Pancreas (tissue), 10 donors: ENCODE measurements around the gene PIMREG. TPM values are rescaled to one million over a fixed set of nuclear protein-coding genes. Genes with fewer than 3 reads are reported as not detected.

Experiments used
- ATAC-seq, 4 donors: fragments of 200-7000 bp; cut with Tn5 transposase; one replicate each; pipeline versions ENCODE4 v1.8.0 to v1.9.1; 2020; ENCODE audit warnings: mild to moderate bottlenecking in 4 of 4, moderate library complexity in 4 of 4
- DNase-seq, 6 donors: peaks; one replicate each; pipeline ENCODE4 v3.0.0-alpha.2; 2020
- FAIRE-seq: peaks from 2 replicates; lab custom pipeline; 2012; peaks lifted over from hg19 to GRCh38; lab: Jason Lieb, UNC
- H3K27ac ChIP-seq, 4 donors: fragments of 200-600 bp; sonication (generic); 1 replicate in 3 of 4; 2 replicates in 1 of 4; pipeline versions ENCODE4 v1.5.0 to v1.8.0; 2020
- H3K27me3 ChIP-seq, 4 donors: fragments of 200-600 bp; one replicate each; pipeline ENCODE4 v1.8.0; 2021
- H3K36me3 ChIP-seq, 3 donors: fragments of 200-600 bp; sonication (generic) in 1 of 3; one replicate each; pipeline versions ENCODE4 v1.5.0 to v1.8.0; 2020 to 2021
- H3K4me1 ChIP-seq, 3 donors: fragments of 200-600 bp; one replicate each; pipeline ENCODE4 v1.8.0; 2021
- H3K4me3 ChIP-seq, 4 donors: fragments of 200-600 bp; sonication (generic) in 2 of 4; one replicate each; pipeline versions ENCODE4 v1.5.0 to v1.8.0; 2020 to 2021
- H3K9me3 ChIP-seq, 4 donors: fragments of 200-600 bp; one replicate each; pipeline ENCODE4 v1.8.0; 2021
- WGBS, 2 donors: extraction: QIAGEN DNeasy Blood & Tissue Kit; methylation state at CpG; one replicate each; pipeline ENCODE4 v1.1.7; 2013; 5-methylcytosine and 5-hydroxymethylcytosine counted together
- intact Hi-C, 3 donors: fragments of 100-400 bp; cut with DNase I; formaldehyde crosslinking; loops; one replicate each; pipeline versions ENCODE4 v1.11.1 to v1.14.2; 2022
- polyA plus RNA-seq, 2 donors: library from polyadenylated mRNA; stranded (reverse); fragments of 200-250 nt; gene quantifications; one replicate each; pipeline ENCODE4 v1.2.3, GENCODE V29; 2013
- total RNA-seq, 6 donors: library from RNA; stranded (reverse); fragmentation: NEBNext Ultra II Directional in 4 of 6; extraction: Animal tissue kit (Norgen Biotek cat#: 25700) in 4 of 6; gene quantifications; one replicate each; pipeline versions ENCODE4 v1.2.1 to v1.2.4, GENCODE V29; 2021 to 2023
- TF ChIP-seq, protein P1 (sequence below), 4 donors: fragments of 200-600 bp; sonication (generic) in 3 of 4; IDR thresholded peaks; one replicate each; pipeline versions ENCODE4 v1.5.0 to v1.8.0; 2021; ENCODE audit warnings: antibody characterized with exemption in 4 of 4
- donor health status: healthy with polysubstance abuse.
- donor health status: DM: no; HTN: no; CAD: no; lungs with moderate emphysema.
- donor health status: DM: no; HTN: no; CAD: no.
- donor health status: control.
- donor health status: control.
- donor health status: Bipolar disorder and iron deficiency.
- donor health status: DM: yes; HTN: yes; CAD: no.
- donor health status: DM: no; HTN: no; CAD: no.
- donor health status: DM: no; HTN: no; CAD: no.
- donor health status: DM: yes; HTN: yes; CAD: no.

The PIMREG gene
- total and polyA plus RNA-seq, 8 donors = 0.09 to 0.50 (median 0.14) TPM; not detected in 4

DNA sequence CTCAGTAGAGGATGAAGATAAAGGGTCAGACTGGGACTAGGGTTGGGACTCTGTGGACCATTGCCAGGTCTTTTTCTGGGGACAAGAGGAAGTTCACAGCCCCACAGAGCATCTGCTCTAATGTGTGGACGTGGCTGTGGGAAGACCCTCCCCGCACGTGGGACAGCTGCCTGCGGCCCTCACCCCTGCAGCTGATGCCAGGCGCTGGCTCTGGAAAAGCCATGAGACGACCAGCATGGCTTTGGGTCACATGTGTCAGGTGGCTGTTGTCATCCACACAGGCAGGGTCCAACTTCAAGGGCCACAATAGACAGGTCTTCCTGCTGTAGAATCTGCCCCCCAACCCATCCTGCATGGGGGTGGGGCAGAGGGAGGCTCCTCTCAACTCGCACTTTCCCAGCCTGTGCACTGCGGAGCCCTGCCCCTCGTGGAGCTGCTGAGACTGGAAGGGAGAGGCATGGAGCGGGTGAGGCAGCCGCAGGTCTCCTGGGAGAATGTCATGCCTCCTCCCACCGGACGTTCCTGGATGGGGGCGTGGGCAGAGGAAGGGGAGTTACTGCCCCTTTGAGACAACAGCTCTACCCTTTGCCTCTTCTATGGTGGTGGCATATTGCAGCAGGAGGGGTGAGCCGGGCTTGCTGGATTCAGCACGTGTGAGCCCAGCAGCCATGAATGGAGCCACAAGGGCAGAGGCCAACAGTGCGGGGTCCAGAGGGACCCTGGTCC, 53.4 kb downstream of the PIMREG start:
- DNase-seq = peak in 3 of 6 donors; percentile 10 to 55 (median 41)
- Histone ChIP-seq H3K4me3 (no peak overlapping the region), H3K9me3 (no peaks in the 10 kb centered on the region), H3K36me3 (no peaks in the 10 kb centered on the region), H3K27me3 (no peaks in the 10 kb centered on the region), H3K27ac (no peak overlapping the region), H3K4me1 (no peaks in the 10 kb centered on the region)
- TF ChIP-seq, protein P1, sequence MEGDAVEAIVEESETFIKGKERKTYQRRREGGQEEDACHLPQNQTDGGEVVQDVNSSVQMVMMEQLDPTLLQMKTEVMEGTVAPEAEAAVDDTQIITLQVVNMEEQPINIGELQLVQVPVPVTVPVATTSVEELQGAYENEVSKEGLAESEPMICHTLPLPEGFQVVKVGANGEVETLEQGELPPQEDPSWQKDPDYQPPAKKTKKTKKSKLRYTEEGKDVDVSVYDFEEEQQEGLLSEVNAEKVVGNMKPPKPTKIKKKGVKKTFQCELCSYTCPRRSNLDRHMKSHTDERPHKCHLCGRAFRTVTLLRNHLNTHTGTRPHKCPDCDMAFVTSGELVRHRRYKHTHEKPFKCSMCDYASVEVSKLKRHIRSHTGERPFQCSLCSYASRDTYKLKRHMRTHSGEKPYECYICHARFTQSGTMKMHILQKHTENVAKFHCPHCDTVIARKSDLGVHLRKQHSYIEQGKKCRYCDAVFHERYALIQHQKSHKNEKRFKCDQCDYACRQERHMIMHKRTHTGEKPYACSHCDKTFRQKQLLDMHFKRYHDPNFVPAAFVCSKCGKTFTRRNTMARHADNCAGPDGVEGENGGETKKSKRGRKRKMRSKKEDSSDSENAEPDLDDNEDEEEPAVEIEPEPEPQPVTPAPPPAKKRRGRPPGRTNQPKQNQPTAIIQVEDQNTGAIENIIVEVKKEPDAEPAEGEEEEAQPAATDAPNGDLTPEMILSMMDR (IDR thresholded peaks at IDR 0.05) = no peak
- 57 to 65% methylated on average over 17 of the region's 17 CpGs for WGBS, 2 donors
- intact Hi-C loops = no loop called here
- ATAC-seq = no peak
- FAIRE-seq = no peak

DNA sequence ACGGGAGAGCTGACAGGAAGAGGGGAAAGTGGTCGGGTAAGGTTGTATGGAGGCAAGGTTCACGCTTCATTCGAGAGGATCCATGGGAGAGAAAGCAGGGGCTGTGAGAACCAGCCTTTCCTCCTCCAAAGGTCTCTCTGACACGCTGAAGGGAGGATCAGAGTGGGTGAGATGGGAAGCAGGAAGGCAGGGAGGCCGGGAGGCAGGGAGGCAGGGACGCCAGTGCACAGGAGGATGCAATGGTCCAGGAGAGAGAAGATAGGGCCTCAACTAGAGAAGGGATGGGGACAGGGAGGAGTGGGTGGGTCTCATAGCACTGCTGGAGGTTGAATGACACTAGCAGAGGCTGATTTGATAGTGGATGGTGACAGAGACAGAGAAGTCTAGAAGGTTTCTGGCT, 54.1 kb downstream of the PIMREG start:
- no peaks in the 10 kb centered on the region for H3K27me3 ChIP-seq
- no peaks in the 10 kb centered on the region for H3K4me1 ChIP-seq
- H3K4me3 ChIP-seq = no peak overlapping the region
- no peaks in the 10 kb centered on the region for H3K36me3 ChIP-seq
- FAIRE-seq (no peak), DNase-seq (no peak), ATAC-seq (no peak)
- H3K27ac ChIP-seq = no peak overlapping the region
- TF ChIP-seq, protein P1 (IDR thresholded peaks at IDR 0.05) = no peak
- H3K9me3 ChIP-seq = no peaks in the 10 kb centered on the region
- WGBS, 2 donors = 64 to 65% methylated on average over 7 of the region's 7 CpGs
- intact Hi-C loops = no loop called here

DNA sequence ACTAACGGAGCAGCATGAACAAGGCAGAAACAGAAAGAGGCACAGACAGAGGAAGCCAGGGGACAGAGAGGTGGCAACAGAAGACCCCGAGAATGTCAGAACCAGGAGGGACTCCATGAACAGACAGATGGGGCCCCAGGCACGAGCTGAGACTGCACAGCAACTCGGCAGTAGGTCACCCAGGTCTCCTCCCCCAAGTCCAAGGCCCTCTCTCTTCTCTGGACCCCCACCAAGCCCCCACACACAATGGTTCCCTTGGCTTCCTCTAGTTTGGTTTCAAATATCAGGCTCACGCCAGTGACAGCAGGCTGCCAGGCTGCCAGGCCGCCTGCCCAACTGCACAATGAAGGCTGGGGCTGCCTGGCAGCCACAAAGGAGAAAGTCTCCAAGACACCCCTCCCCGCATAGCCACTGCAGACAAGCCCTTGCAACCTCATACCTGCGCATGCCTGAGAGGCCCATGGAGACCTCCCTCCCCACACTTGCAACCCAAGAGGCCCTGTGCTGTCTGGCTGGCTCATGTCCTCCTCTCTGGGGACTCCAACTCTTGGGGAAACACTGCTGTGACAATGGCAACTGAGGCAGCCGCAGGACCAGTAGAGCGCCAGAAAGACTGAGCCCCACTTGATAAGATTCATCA, 54.8 kb downstream of the PIMREG start:
- Histone ChIP-seq H3K4me3 (no peak overlapping the region), H3K27ac (no peak overlapping the region), H3K4me1 (no peaks in the 10 kb centered on the region), H3K36me3 (no peaks in the 10 kb centered on the region), H3K27me3 (no peaks in the 10 kb centered on the region), H3K9me3 (no peaks in the 10 kb centered on the region)
- intact Hi-C loops = no loop called here
- no peak for ATAC-seq
- 77 to 87% methylated on average over 9 to 10 of the region's 10 CpGs for WGBS, 2 donors
- DNase-seq = peak in 2 of 6 donors; percentile 18 to 21
- no peak for FAIRE-seq
- TF ChIP-seq, protein P1 (IDR thresholded peaks at IDR 0.05) = no peak

Other genes with a start within 250 kb of the PIMREG start
- gene AIPL1, start 9.3 kb upstream of the PIMREG start, total RNA-seq = not detected
- gene AIPL1, start 9.3 kb upstream of the PIMREG start, polyA plus RNA-seq = under 1 TPM in 1 of 2 donors, not detected in 1; 0.04 TPM
- gene PITPNM3, start 112.1 kb downstream of the PIMREG start, total RNA-seq = 1 to 10 TPM in 5 of 6 donors, under 1 TPM in 1; 0.67 to 4.3 (median 2.5) TPM
- gene PITPNM3, start 112.1 kb downstream of the PIMREG start, polyA plus RNA-seq = 1 to 10 TPM; 1.7 to 5.1 TPM
- gene KIAA0753, start 196.3 kb downstream of the PIMREG start, total RNA-seq = 10 to 100 TPM in 1 of 6 donors, 1 to 10 TPM in 5; 4.6 to 10.6 (median 6.0) TPM
- 1 to 10 TPM; 4.4 to 6.4 TPM for gene KIAA0753, start 196.3 kb downstream of the PIMREG start, polyA plus RNA-seq
- 10 to 100 TPM; 24.6 to 37.4 (median 31.5) TPM for gene TXNDC17, start 196.6 kb downstream of the PIMREG start, total RNA-seq
- 10 to 100 TPM; 77.7 to 81.1 TPM for gene TXNDC17, start 196.6 kb downstream of the PIMREG start, polyA plus RNA-seq
- gene MED31, start 207.2 kb downstream of the PIMREG start, total RNA-seq = 1 to 10 TPM; 2.2 to 7.5 (median 5.6) TPM
- 10 to 100 TPM in 1 of 2 donors, 1 to 10 TPM in 1; 7.0 to 14.5 TPM for gene MED31, start 207.2 kb downstream of the PIMREG start, polyA plus RNA-seq
- 1 to 10 TPM in 5 of 6 donors, under 1 TPM in 1; 0.91 to 2.7 (median 2.2) TPM for gene C17orf100, start 207.3 kb downstream of the PIMREG start, total RNA-seq
- gene C17orf100, start 207.3 kb downstream of the PIMREG start, polyA plus RNA-seq = 1 to 10 TPM; 3.3 to 5.8 TPM